ENCODE measurements around the gene ARHGAP10. TPM values are rescaled to one million over a fixed set of nuclear protein-coding genes. Genes with fewer than 3 reads are reported as not detected.

Gene ARHGAP10
- total RNA-seq, 1 donor from 2014 or later: 8.3 TPM

DNA sequence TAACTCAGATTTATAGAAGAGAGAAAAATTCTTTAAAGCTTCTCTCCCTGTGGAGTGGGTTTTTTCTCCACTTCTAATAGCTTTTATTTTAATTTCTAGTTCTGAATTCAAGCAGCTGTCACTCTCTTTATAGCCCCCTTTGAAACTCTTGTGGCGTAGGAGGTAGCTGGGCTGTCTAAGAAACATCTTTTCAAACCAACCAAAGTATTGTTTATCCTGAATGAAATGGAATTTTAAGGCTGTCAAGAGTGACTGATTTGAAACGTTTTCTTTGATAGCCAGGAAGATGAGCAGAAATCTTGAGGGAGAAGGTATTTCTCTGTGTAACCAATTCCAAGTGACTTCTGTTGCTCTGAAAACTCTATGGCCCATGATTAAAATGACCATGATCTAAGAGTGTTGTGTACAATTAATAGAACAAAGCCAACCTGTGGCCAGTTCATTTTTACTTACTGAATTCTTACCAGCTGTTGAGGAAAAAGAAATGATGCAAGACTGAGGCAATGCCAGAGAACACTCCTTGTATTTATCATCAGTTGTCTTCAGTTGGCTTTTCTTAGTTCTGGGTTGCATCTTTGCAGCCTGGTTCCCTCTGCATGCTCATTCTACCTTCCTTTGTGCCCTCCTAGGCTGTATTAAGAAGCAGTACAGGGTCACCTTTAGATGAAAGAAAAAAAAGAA lies 298.4 kb downstream of the ARHGAP10 start:
- Mint-ChIP-seq H3K27ac (no peak overlapping the region), H3K36me3 (ENCODE audit: low read depth) (no peaks in the 10 kb centered on the region), H3K9me3 (no peaks in the 10 kb centered on the region), H3K27me3 (no peaks in the 10 kb centered on the region), H3K4me1 (no peaks in the 10 kb centered on the region), H3K4me3 (no peak overlapping the region)
- DNase-seq: no peak
- intact Hi-C loops (cut with micrococcal nuclease): no loop called here

DNA sequence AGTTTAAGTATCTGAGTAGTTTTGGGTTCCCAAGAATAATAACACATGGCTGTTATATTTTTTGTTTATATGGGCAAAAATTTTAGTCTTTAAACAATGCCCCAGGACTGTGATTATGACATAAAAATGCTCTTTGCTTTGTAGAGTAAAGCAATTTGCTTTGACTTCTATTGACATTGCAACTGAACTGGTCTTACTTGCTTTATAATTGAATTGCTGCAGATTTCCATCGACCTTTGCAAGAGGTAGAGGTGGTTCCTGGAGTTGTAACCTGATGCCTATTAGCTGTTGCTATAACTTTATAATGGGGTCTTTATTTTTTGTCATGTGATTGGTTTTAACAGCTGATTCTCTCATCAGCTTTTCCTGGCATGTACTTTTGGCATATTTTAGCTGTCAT lies 302.9 kb downstream of the ARHGAP10 start:
- Mint-ChIP-seq H3K4me1 (no peaks in the 10 kb centered on the region), H3K4me3 (no peak overlapping the region), H3K9me3 (peaks cover 12% of the 10 kb centered on the region), H3K36me3 (ENCODE audit: low read depth) (no peaks in the 10 kb centered on the region), H3K27me3 (peaks cover 2% of the 10 kb centered on the region), H3K27ac (no peak overlapping the region)
- intact Hi-C loops (cut with micrococcal nuclease): no loop called here
- DNase-seq: no peak

DNA sequence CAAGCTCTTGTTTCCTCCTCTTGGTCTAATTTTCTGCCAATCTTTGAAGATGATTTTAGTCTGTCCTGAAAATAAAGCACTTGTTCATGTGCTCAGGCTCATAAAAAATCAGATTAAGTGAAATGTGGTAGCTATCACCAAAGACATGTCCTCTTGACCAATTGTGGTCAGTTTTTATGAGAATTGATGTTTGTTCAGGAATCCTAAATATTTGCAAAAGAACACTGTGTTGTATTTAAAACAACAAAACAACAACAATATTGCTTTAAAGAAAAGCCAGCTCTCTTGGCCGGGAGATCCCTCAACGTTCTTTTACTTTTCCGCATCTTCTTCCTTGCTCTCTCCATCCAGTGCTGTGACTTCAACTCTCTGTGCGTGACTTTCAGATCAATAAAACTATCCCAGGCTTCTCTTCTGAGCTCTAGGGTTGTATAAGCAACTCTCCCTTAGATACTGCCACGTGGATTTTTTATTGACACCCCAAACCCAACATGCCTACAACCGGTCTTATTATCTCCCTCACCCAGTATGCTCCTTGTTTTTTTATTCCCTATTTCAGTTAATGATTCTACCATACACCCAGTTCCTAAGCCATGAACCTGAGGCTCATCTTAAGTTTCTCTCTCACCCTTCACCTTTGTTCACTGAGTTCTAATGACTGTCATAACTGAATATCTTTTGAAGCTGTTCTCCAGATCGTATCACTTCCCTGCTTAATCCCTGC lies 309.9 kb downstream of the ARHGAP10 start:
- Mint-ChIP-seq H3K4me3 (no peak overlapping the region), H3K27ac (no peak overlapping the region), H3K27me3 (peaks cover 2% of the 10 kb centered on the region), H3K9me3 (peaks cover 6% of the 10 kb centered on the region), H3K4me1 (peaks cover 4% of the 10 kb centered on the region), H3K36me3 (ENCODE audit: low read depth) (no peaks in the 10 kb centered on the region)
- intact Hi-C loops (cut with micrococcal nuclease): no loop called here
- DNase-seq: no peak

DNA sequence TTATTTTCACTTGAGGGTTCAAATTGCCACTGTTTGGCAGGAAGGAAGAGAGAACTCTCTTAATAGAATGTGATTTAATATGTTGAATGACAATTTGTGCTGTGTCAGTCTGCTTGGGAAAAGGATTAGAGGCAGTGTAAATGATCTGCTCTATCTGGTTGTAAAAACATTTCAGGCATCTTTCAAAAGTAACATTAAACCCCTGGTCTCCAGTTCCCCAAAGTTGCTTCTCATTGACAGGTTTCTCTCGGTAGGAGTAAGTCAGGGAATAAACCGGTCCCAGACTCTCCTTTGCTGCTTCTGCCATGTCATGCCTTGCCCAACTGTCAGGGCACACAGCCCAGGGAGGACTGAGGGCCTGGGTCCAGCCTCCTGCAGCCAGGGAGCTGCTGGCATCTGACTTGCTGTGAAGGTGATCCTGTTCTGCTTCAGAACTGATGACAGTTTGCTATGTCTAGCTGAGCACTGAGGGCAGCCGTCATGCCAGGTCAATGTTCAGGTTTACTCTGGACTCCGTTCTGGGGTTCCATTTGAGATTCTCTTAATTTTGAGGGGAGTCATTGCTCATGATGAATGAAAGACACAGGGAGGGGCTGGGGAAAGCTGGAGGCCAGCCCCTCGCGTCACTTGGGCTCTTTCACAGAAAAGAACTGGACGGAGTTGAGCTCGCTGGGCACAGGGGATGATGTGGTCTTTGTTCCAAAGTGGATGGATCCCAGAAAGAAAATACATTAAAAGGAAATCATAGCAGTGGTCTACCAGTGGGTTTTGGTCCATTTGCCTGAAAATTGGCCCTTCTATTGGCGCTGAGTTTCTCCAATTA lies 312.4 kb downstream of the ARHGAP10 start:
- peaks cover 4% of the 10 kb centered on the region for H3K4me1 Mint-ChIP-seq
- H3K27ac Mint-ChIP-seq: no peak overlapping the region

DNA sequence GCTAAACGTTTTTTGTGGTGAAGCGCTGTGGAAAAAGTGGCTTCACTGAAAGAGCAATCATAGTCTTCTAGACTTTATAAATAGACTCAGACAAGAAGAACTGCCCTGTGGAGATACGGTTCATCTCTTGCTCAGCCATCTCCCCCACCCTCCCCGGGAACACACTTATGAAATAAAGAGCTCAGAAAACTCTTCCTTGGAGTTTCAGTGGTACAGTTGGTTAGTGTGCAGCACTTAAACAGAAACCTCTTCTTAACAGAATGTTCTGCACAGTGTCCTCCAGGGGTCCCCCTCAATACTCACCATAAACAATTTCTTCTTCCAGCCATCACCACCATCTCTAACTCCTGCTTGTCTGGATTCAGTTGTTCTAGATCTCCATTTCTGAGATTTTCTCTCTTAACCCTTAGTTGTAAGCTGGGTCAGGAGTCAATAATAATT lies 313.0 kb downstream of the ARHGAP10 start:
- peaks cover 7% of the 10 kb centered on the region for H3K36me3 Mint-ChIP-seq (ENCODE audit: low read depth)
- no peak for DNase-seq
- no peaks in the 10 kb centered on the region for H3K9me3 Mint-ChIP-seq
- no peak overlapping the region for H3K4me3 Mint-ChIP-seq
- no peaks in the 10 kb centered on the region for H3K27me3 Mint-ChIP-seq
- intact Hi-C loops (cut with micrococcal nuclease): no loop called here
- peaks cover 4% of the 10 kb centered on the region for H3K4me1 Mint-ChIP-seq
- no peak overlapping the region for H3K27ac Mint-ChIP-seq

More for the DNA sequence above, 312.4 kb downstream of the ARHGAP10 start:
- no peaks in the 10 kb centered on the region for H3K9me3 Mint-ChIP-seq
- no peaks in the 10 kb centered on the region for H3K27me3 Mint-ChIP-seq
- DNase-seq: no peak
- peaks cover 7% of the 10 kb centered on the region for H3K36me3 Mint-ChIP-seq (ENCODE audit: low read depth)
- intact Hi-C loops (cut with micrococcal nuclease): no loop called here
- no peak overlapping the region for H3K4me3 Mint-ChIP-seq

DNA sequence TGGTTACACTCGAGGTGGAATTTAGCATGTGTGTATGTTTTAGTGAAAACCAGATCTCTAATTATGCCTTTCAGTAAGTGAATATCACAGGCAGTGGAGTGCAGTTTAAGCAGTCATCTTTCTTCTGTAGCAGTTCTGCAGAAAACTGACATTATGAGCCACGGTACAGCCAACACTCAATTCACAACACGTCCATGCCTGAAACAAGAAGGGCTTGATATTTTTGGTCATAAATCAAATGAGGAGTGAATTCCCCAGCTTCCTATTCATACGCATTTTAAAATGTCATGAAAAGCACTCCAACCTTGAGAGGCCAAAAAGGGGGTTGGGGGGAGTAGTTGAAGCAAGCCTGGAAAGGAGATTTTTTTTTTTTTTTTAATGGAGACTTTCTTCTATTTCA lies 316.7 kb downstream of the ARHGAP10 start:
- Mint-ChIP-seq H3K36me3 (ENCODE audit: low read depth) (peaks cover 7% of the 10 kb centered on the region), H3K9me3 (no peaks in the 10 kb centered on the region), H3K4me3 (no peak overlapping the region), H3K27me3 (no peaks in the 10 kb centered on the region), H3K4me1 (peaks cover 26% of the 10 kb centered on the region), H3K27ac (no peak overlapping the region)
- intact Hi-C loops (cut with micrococcal nuclease): no loop called here
- DNase-seq: no peak

DNA sequence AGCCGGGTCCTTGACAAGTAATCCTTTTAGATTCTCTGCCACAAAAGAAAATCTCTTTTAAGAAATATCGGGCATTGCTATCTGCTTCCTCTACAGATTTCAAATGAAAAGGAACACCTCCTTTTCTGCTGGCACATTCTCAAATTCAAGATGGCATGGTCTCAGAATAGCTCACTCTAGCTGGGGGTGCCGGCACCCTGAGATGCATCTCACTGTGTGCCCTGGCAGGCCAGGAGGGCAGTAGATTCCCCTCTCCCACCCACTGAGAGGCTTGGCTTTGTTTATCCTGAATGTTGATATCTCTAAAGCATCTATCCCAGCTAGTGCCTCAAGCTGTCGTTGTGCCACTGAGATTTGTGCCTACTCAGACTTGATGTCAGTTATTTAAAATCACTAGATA lies 319.5 kb downstream of the ARHGAP10 start:
- H3K36me3 Mint-ChIP-seq (ENCODE audit: low read depth): peaks cover 7% of the 10 kb centered on the region
- no peak overlapping the region for H3K4me3 Mint-ChIP-seq
- no peaks in the 10 kb centered on the region for H3K27me3 Mint-ChIP-seq
- intact Hi-C loops (cut with micrococcal nuclease): loop anchor here (5.0 kb wide), 1 partner anchor 69 kb away; no protein-coding TSS in a partner anchor
- no peaks in the 10 kb centered on the region for H3K9me3 Mint-ChIP-seq
- no peak overlapping the region for H3K27ac Mint-ChIP-seq
- H3K4me1 Mint-ChIP-seq: peaks cover 36% of the 10 kb centered on the region
- no peak for DNase-seq

DNA sequence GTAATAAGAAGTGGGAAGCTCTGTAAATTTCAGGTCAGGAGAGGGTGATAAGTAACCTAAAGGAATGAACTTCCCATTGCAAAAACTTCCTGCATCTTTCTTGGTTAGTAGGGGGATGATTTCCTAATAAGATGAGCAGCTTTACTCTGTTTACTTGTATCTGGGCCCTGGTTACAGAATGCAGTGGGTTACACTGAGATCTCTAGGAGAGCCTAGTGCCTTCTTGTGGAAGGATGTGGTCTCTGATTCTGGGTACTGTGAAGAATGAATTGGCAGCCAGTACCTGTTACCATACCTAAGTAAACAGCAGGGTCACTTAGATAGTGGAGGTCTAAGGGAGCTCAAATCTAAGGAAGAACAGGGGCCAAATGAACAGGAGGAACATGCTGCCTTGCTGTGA lies 320.6 kb downstream of the ARHGAP10 start:
- Mint-ChIP-seq H3K4me3 (peak overlapping the region; percentile 59), H3K9me3 (no peaks in the 10 kb centered on the region), H3K27me3 (no peaks in the 10 kb centered on the region), H3K27ac (peak overlapping the region; percentile 16), H3K36me3 (ENCODE audit: low read depth) (peaks cover 7% of the 10 kb centered on the region), H3K4me1 (peaks cover 47% of the 10 kb centered on the region)
- intact Hi-C loops (cut with micrococcal nuclease): loop anchor here (5.0 kb wide), 1 partner anchor 70 kb away; no protein-coding TSS in a partner anchor
- peak; percentile 84 for DNase-seq

DNA sequence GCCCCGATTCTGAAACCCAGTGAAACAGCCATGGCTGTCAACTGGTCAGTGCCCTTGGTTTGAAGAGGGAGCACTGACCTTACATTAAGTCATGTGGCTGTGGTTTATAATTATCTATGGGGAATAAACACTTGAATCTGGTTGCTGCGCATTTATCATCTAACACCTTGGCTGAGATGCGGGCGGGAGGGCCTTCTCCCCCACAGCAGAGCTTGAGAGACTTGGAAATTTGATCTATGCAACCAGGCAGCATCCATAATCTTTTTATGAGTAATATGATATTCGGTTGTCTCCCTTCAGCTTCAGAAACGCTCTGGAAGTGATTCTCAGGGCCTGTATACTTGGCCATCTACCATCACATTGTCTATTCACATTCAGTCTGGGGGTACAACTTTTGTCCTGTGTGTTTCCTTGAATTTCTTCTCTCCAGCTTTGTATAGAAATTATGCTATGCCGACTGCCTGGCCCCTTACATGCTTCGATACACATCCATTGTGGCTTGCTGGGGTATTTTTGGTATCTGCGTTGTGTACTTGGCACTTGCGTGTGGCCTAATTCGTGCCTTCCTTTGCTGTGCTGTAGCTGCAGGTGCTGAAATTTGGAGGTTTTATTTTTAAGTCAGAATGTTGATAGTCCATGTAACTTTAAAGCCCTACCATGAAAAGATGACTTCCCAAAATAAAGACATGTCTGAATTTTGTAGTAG lies 321.6 kb downstream of the ARHGAP10 start:
- H3K27ac Mint-ChIP-seq: no peak overlapping the region
- H3K9me3 Mint-ChIP-seq: no peaks in the 10 kb centered on the region
- peaks cover 2% of the 10 kb centered on the region for H3K36me3 Mint-ChIP-seq (ENCODE audit: low read depth)
- H3K4me3 Mint-ChIP-seq: no peak overlapping the region
- no peaks in the 10 kb centered on the region for H3K27me3 Mint-ChIP-seq
- DNase-seq: no peak
- intact Hi-C loops (cut with micrococcal nuclease): loop anchor here (5.0 kb wide), 1 partner anchor 71 kb away; no protein-coding TSS in a partner anchor
- peaks cover 52% of the 10 kb centered on the region for H3K4me1 Mint-ChIP-seq

DNA sequence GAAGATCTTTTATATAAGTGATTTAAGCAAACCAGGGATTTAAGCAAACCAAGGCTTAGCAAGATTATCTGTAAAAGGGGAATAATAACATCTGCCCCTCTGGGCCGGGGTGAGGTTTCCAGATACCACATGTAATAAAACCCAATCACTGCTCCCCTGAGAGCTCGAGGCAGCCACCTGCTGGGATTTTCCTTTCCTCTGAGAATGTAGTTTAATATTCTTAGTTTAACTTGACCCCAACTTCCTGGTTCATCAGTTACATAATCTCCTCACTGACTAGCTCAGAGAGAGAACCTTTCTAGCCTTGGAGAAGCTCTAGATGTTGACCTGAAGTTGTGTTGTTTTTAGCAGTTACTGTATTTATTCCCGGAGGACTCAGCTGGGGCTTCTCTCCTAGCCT lies 322.4 kb downstream of the ARHGAP10 start:
- H3K4me1 Mint-ChIP-seq: peaks cover 60% of the 10 kb centered on the region
- H3K27me3 Mint-ChIP-seq: no peaks in the 10 kb centered on the region
- no peak overlapping the region for H3K27ac Mint-ChIP-seq
- no peaks in the 10 kb centered on the region for H3K9me3 Mint-ChIP-seq
- no peak for DNase-seq
- H3K4me3 Mint-ChIP-seq: no peak overlapping the region
- intact Hi-C loops (cut with micrococcal nuclease): loop anchor here (5.0 kb wide), 1 partner anchor 72 kb away; no protein-coding TSS in a partner anchor
- H3K36me3 Mint-ChIP-seq (ENCODE audit: low read depth): no peaks in the 10 kb centered on the region

DNA sequence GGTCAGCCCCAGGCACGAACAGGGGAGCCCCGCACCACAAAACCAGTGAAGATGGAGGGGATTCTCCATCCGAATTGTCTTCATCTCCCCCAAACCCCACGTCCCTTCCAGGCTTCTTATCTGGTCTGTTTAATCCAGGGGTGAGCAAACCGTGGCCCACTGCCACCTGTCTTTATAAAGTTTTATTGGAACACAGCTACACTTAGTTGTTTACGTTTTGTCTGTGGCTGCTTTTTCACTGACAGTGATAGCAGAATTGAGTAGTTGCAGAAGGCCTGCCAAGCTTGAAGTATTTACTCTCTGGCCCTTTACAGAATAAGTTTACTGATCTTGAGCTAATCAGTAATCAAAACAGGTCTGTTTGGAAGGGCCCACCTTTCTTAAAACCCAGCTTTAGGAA lies 324.0 kb downstream of the ARHGAP10 start:
- Mint-ChIP-seq H3K36me3 (ENCODE audit: low read depth) (no peaks in the 10 kb centered on the region), H3K9me3 (no peaks in the 10 kb centered on the region), H3K27ac (no peak overlapping the region), H3K27me3 (no peaks in the 10 kb centered on the region), H3K4me3 (no peak overlapping the region), H3K4me1 (peaks cover 69% of the 10 kb centered on the region)
- intact Hi-C loops (cut with micrococcal nuclease): loop anchor here (5.0 kb wide), 1 partner anchor 386 kb away; the partner anchor contains the start of gene NR3C2
- DNase-seq: no peak

DNA sequence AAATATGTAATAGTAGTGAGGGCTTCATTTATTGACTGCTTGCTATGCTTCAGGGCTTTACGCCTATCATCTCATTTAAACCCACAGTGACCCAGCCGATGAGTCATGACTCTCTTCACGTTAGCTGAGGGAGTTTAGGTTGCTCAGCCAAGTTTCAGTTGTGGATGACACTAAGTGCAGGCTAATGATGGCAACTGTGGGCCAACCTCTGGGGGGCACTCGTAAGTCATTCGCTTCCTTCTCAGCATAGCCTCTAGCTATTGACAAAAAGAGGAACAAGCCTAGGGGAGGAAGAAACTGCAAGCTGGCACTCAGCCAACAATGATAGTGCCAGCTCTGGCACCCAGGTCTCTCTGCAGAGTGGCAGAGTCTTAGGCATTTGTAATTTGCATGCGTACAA lies 325.0 kb downstream of the ARHGAP10 start:
- no peaks in the 10 kb centered on the region for H3K27me3 Mint-ChIP-seq
- peak; percentile 84 for DNase-seq
- peaks cover 3% of the 10 kb centered on the region for H3K36me3 Mint-ChIP-seq (ENCODE audit: low read depth)
- no peaks in the 10 kb centered on the region for H3K9me3 Mint-ChIP-seq
- no peak overlapping the region for H3K27ac Mint-ChIP-seq
- intact Hi-C loops (cut with micrococcal nuclease): loop anchor here (5.0 kb wide), 1 partner anchor 385 kb away; the partner anchor contains the start of gene NR3C2
- H3K4me1 Mint-ChIP-seq: peaks cover 71% of the 10 kb centered on the region
- H3K4me3 Mint-ChIP-seq: no peak overlapping the region

DNA sequence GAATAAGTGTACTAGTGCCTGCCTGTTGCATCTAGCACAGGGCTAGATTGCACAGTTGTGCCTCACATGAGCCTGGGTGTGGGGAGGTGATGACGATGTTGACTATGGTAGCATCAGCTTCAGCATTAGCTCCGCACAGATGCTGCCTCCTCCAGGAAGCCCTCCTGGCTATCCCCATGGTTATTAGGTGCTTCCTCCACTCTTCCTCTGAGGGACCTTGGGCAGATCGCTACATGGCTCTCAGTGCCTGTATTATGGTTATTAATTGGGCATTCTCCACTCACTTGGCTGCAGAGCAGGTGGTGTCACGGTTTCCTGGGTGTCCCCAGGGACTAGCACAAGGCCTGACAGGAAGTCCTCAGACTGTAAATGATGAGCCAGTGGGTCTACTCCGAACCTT lies 325.6 kb downstream of the ARHGAP10 start:
- intact Hi-C loops (cut with micrococcal nuclease): loop anchor here (5.0 kb wide), 1 partner anchor 385 kb away; the partner anchor contains the start of gene NR3C2
- no peak overlapping the region for H3K4me3 Mint-ChIP-seq

More for the DNA sequence above, 325.6 kb downstream of the ARHGAP10 start:
- no peak overlapping the region for H3K27ac Mint-ChIP-seq
- no peak for DNase-seq
- peaks cover 3% of the 10 kb centered on the region for H3K36me3 Mint-ChIP-seq (ENCODE audit: low read depth)
- no peaks in the 10 kb centered on the region for H3K9me3 Mint-ChIP-seq
- H3K4me1 Mint-ChIP-seq: peaks cover 66% of the 10 kb centered on the region
- H3K27me3 Mint-ChIP-seq: no peaks in the 10 kb centered on the region
